ENCODE data around the gene TMSB4X.

Gene TMSB4X

GRCh38 chrX:12997906-12998687, 23.2 kb downstream of the TMSB4X start:
- Histone ChIP-seq H3K36me3 (ENCODE audit: control insufficient read depth, insufficient read depth, low read length) (no peaks in the 10 kb centered on the region), H3K4me1 (ENCODE audit: control insufficient read depth, insufficient read depth, low read length) (peaks cover 35% of the 10 kb centered on the region), H3K27ac (ENCODE audit: low read depth, low read length) (no peak overlapping the region), H3K4me3 (ENCODE audit: low read depth, low read length) (no peak overlapping the region), H3K27me3 (ENCODE audit: control insufficient read depth, insufficient read depth, low read length) (no peaks in the 10 kb centered on the region), H3K9ac (ENCODE audit: low read depth, low read length) (peak overlapping the region; percentile 16; the same call in 1 of the 2 replicates), H3K9me3 (ENCODE audit: control insufficient read depth, insufficient read depth, low read length) (no peaks in the 10 kb centered on the region)

GRCh38 chrX:12999422-12999821, 24.5 kb downstream of the TMSB4X start:
- no peaks in the 10 kb centered on the region for H3K36me3 ChIP-seq (ENCODE audit: control insufficient read depth, insufficient read depth, low read length)
- no peaks in the 10 kb centered on the region for H3K27me3 ChIP-seq (ENCODE audit: control insufficient read depth, insufficient read depth, low read length)
- no peaks in the 10 kb centered on the region for H3K9me3 ChIP-seq (ENCODE audit: control insufficient read depth, insufficient read depth, low read length)
- peaks cover 35% of the 10 kb centered on the region for H3K4me1 ChIP-seq (ENCODE audit: control insufficient read depth, insufficient read depth, low read length)
- peak overlapping the region; percentile 25; the same call in 1 of the 2 replicates for H3K9ac ChIP-seq (ENCODE audit: low read depth, low read length)
- peak overlapping the region; percentile 46 for H3K27ac ChIP-seq (ENCODE audit: low read depth, low read length)
- no peak overlapping the region for H3K4me3 ChIP-seq (ENCODE audit: low read depth, low read length)

GRCh38 chrX:13000301-13000811, 25.4 kb downstream of the TMSB4X start:
- H3K36me3 ChIP-seq (ENCODE audit: control insufficient read depth, insufficient read depth, low read length), result no peaks in the 10 kb centered on the region
- peaks cover 35% of the 10 kb centered on the region for H3K4me1 ChIP-seq (ENCODE audit: control insufficient read depth, insufficient read depth, low read length)
- no peaks in the 10 kb centered on the region for H3K27me3 ChIP-seq (ENCODE audit: control insufficient read depth, insufficient read depth, low read length)
- no peak overlapping the region for H3K27ac ChIP-seq (ENCODE audit: low read depth, low read length)
- H3K9ac ChIP-seq (ENCODE audit: low read depth, low read length), result no peak overlapping the region
- no peaks in the 10 kb centered on the region for H3K9me3 ChIP-seq (ENCODE audit: control insufficient read depth, insufficient read depth, low read length)
- no peak overlapping the region for H3K4me3 ChIP-seq (ENCODE audit: low read depth, low read length)

- Histone ChIP-seq H3K27me3 (ENCODE audit: control insufficient read depth, insufficient read depth, low read length) (no peaks in the 10 kb centered on the region), H3K36me3 (ENCODE audit: control insufficient read depth, insufficient read depth, low read length) (no peaks in the 10 kb centered on the region), H3K9me3 (ENCODE audit: control insufficient read depth, insufficient read depth, low read length) (no peaks in the 10 kb centered on the region), H3K9ac (ENCODE audit: low read depth, low read length) (no peak overlapping the region), H3K4me1 (ENCODE audit: control insufficient read depth, insufficient read depth, low read length) (peaks cover 35% of the 10 kb centered on the region), H3K4me3 (ENCODE audit: low read depth, low read length) (no peak overlapping the region), H3K27ac (ENCODE audit: low read depth, low read length) (no peak overlapping the region)
Observed at GRCh38 chrX:13001097-13001496, 26.2 kb downstream of the TMSB4X start.

GRCh38 chrX:13001961-13002671, 27.2 kb downstream of the TMSB4X start:
- no peaks in the 10 kb centered on the region for H3K9me3 ChIP-seq (ENCODE audit: control insufficient read depth, insufficient read depth, low read length)
- H3K4me1 ChIP-seq (ENCODE audit: control insufficient read depth, insufficient read depth, low read length), result peaks cover 35% of the 10 kb centered on the region
- no peaks in the 10 kb centered on the region for H3K36me3 ChIP-seq (ENCODE audit: control insufficient read depth, insufficient read depth, low read length)
- H3K27me3 ChIP-seq (ENCODE audit: control insufficient read depth, insufficient read depth, low read length), result no peaks in the 10 kb centered on the region
- no peak overlapping the region for H3K4me3 ChIP-seq (ENCODE audit: low read depth, low read length)
- H3K9ac ChIP-seq (ENCODE audit: low read depth, low read length), result no peak overlapping the region
- no peak overlapping the region for H3K27ac ChIP-seq (ENCODE audit: low read depth, low read length)

- H3K9ac ChIP-seq (ENCODE audit: low read depth, low read length), result no peak overlapping the region
- no peak overlapping the region for H3K4me3 ChIP-seq (ENCODE audit: low read depth, low read length)
- H3K9me3 ChIP-seq (ENCODE audit: control insufficient read depth, insufficient read depth, low read length), result no peaks in the 10 kb centered on the region
- H3K27ac ChIP-seq (ENCODE audit: low read depth, low read length), result no peak overlapping the region
- H3K27me3 ChIP-seq (ENCODE audit: control insufficient read depth, insufficient read depth, low read length), result no peaks in the 10 kb centered on the region
- H3K4me1 ChIP-seq (ENCODE audit: control insufficient read depth, insufficient read depth, low read length), result peaks cover 17% of the 10 kb centered on the region
- H3K36me3 ChIP-seq (ENCODE audit: control insufficient read depth, insufficient read depth, low read length), result no peaks in the 10 kb centered on the region
Observed at GRCh38 chrX:13005661-13006473, 31.0 kb downstream of the TMSB4X start.

- Histone ChIP-seq H3K36me3 (ENCODE audit: control insufficient read depth, insufficient read depth, low read length) (no peaks in the 10 kb centered on the region), H3K9ac (ENCODE audit: low read depth, low read length) (no peak overlapping the region), H3K27ac (ENCODE audit: low read depth, low read length) (no peak overlapping the region), H3K4me1 (ENCODE audit: control insufficient read depth, insufficient read depth, low read length) (peaks cover 13% of the 10 kb centered on the region), H3K4me3 (ENCODE audit: low read depth, low read length) (no peak overlapping the region), H3K27me3 (ENCODE audit: control insufficient read depth, insufficient read depth, low read length) (no peaks in the 10 kb centered on the region), H3K9me3 (ENCODE audit: control insufficient read depth, insufficient read depth, low read length) (no peaks in the 10 kb centered on the region)
Observed at GRCh38 chrX:13007519-13008188, 32.7 kb downstream of the TMSB4X start.

GRCh38 chrX:13008189-13008533, 33.3 kb downstream of the TMSB4X start:
- Histone ChIP-seq H3K27me3 (ENCODE audit: control insufficient read depth, insufficient read depth, low read length) (no peaks in the 10 kb centered on the region), H3K4me3 (ENCODE audit: low read depth, low read length) (no peak overlapping the region), H3K9me3 (ENCODE audit: control insufficient read depth, insufficient read depth, low read length) (no peaks in the 10 kb centered on the region), H3K27ac (ENCODE audit: low read depth, low read length) (no peak overlapping the region), H3K4me1 (ENCODE audit: control insufficient read depth, insufficient read depth, low read length) (peaks cover 13% of the 10 kb centered on the region), H3K36me3 (ENCODE audit: control insufficient read depth, insufficient read depth, low read length) (no peaks in the 10 kb centered on the region), H3K9ac (ENCODE audit: low read depth, low read length) (no peak overlapping the region)

GRCh38 chrX:13008851-13009250, 33.9 kb downstream of the TMSB4X start:
- no peak overlapping the region for H3K4me3 ChIP-seq (ENCODE audit: low read depth, low read length)
- H3K4me1 ChIP-seq (ENCODE audit: control insufficient read depth, insufficient read depth, low read length), result peaks cover 18% of the 10 kb centered on the region
- H3K27me3 ChIP-seq (ENCODE audit: control insufficient read depth, insufficient read depth, low read length), result no peaks in the 10 kb centered on the region
- H3K9me3 ChIP-seq (ENCODE audit: control insufficient read depth, insufficient read depth, low read length), result no peaks in the 10 kb centered on the region
- H3K9ac ChIP-seq (ENCODE audit: low read depth, low read length), result no peak overlapping the region
- H3K36me3 ChIP-seq (ENCODE audit: control insufficient read depth, insufficient read depth, low read length), result no peaks in the 10 kb centered on the region
- no peak overlapping the region for H3K27ac ChIP-seq (ENCODE audit: low read depth, low read length)

- Histone ChIP-seq H3K36me3 (ENCODE audit: control insufficient read depth, insufficient read depth, low read length) (no peaks in the 10 kb centered on the region), H3K9me3 (ENCODE audit: control insufficient read depth, insufficient read depth, low read length) (no peaks in the 10 kb centered on the region), H3K4me1 (ENCODE audit: control insufficient read depth, insufficient read depth, low read length) (peaks cover 22% of the 10 kb centered on the region), H3K27me3 (ENCODE audit: control insufficient read depth, insufficient read depth, low read length) (no peaks in the 10 kb centered on the region), H3K9ac (ENCODE audit: low read depth, low read length) (no peak overlapping the region), H3K4me3 (ENCODE audit: low read depth, low read length) (no peak overlapping the region), H3K27ac (ENCODE audit: low read depth, low read length) (no peak overlapping the region)
Observed at GRCh38 chrX:13009273-13009672, 34.4 kb downstream of the TMSB4X start.
